Activated CD8-positive, alpha-beta T cell treated with anti-CD3 and anti-CD28 coated beads for 36 hours (primary cell): Measurements from ENCODE around the gene CDKN3. TPM values are rescaled to one million over a fixed set of nuclear protein-coding genes. Genes with fewer than 3 reads are reported as not detected.
"Not testable (repeated sequence)": the region's sequence is repeated elsewhere in the genome, so short reads cannot be mapped to it uniquely, and the experiment has no call there.

Experiments
- ATAC-seq: fragments of 200-7000 bp; cut with Tn5 transposase; one replicate; pipeline ENCODE4 v1.10.0; 2021; ENCODE audit warnings: mild to moderate bottlenecking, moderate library complexity
- CTCF ChIA-PET: fragments of 350-600 bp; sonication (Branson Sonifier 250); formaldehyde crosslinking; loops from one replicate; lab custom pipeline; 2021; ENCODE audit warnings: antibody characterized with exemption; lab: Charles Lee
- POLR2A ChIA-PET: fragments of 350-600 bp; sonication (Branson Sonifier 250); formaldehyde crosslinking; loops from one replicate; lab custom pipeline; 2021; ENCODE audit warnings: antibody characterized with exemption; lab: Charles Lee
- DNase-seq: peaks from one replicate; pipeline ENCODE4 v3.0.0-alpha.2; 2020
- H3K27ac Mint-ChIP-seq: one replicate; pipeline ENCODE4 v1.8.0; 2021; ENCODE audit warnings: mild to moderate bottlenecking, mixed read lengths
- H3K27me3 Mint-ChIP-seq: one replicate; pipeline ENCODE4 v1.8.0; 2021; ENCODE audit warnings: mixed read lengths
- H3K36me3 Mint-ChIP-seq: one replicate; pipeline ENCODE4 v1.8.0; 2021; ENCODE audit warnings: low read depth, mixed read lengths
- H3K4me1 Mint-ChIP-seq: one replicate; pipeline ENCODE4 v1.8.0; 2021; ENCODE audit warnings: low read depth, mixed read lengths
- H3K4me3 Mint-ChIP-seq: one replicate; pipeline ENCODE4 v1.8.0; 2021; ENCODE audit warnings: mild to moderate bottlenecking, moderate library complexity, mixed read lengths
- H3K9me3 Mint-ChIP-seq: one replicate; pipeline ENCODE4 v1.8.0; 2021; ENCODE audit warnings: mixed read lengths
- CTCF ChIP-seq: fragments of 200-600 bp; IDR thresholded peaks from one replicate; pipeline ENCODE4 v1.8.0; 2022; ENCODE audit warnings: antibody characterized with exemption, mild to moderate bottlenecking
- intact Hi-C: fragments of 100-400 bp; cut with micrococcal nuclease; formaldehyde crosslinking; loops from one replicate; pipeline ENCODE4 v1.10.0; 2022
- total RNA-seq, 2 experiments: library from RNA; stranded (reverse); gene quantifications; one replicate each; pipeline ENCODE4 v1.2.3, GENCODE V29; 2021

The CDKN3 gene
- total RNA-seq, 2 experiments from 2014 or later, result 88.0 to 92.7 TPM

GRCh38 chr14:54440873-54441868 is 44.4 kb downstream of the CDKN3 start, which contains the start of gene CNIH1:
Gene CNIH1, minus strand, starts transcription at chr14:54441374. Its CDS starts 47 bp downstream, at chr14:54441327.
- DNase-seq (peak; percentile 92), ATAC-seq (peak; percentile 92)
- Mint-ChIP-seq H3K36me3 (peaks cover 22% of the 10 kb centered on the region), H3K9me3 (no peaks in the 10 kb centered on the region), H3K27ac (peak within 1 kb of the TSS; percentile 97), H3K4me3 (peak within 1 kb of the TSS; percentile 98), H3K27me3 (peaks cover 2% of the 10 kb centered on the region), H3K4me1 (peaks cover 50% of the 10 kb centered on the region)
- TF ChIP-seq CTCF, result peak; percentile 99
- CTCF ChIA-PET, result interaction anchor here (0.6 to 1.8 kb wide), 11 partner anchors 9 to 1194 kb away, joined by 3 to 8 read pairs (median 4); partner anchors contain the start of gene GMFB
- POLR2A ChIA-PET, result interaction anchor here (0.9 kb wide), 1 partner anchor 46 kb away, joined by 4 read pairs; no protein-coding TSS in a partner anchor
- intact Hi-C loops, result loop anchor here (5.0 to 10.0 kb wide), 3 partner anchors 44 to 334 kb away; partner anchors contain the start of genes CDKN3 and GMFB

- Mint-ChIP-seq H3K36me3 (peaks cover 18% of the 10 kb centered on the region), H3K4me1 (peaks cover 34% of the 10 kb centered on the region)
- H3K9me3 Mint-ChIP-seq, H3K27ac Mint-ChIP-seq, H3K27me3 Mint-ChIP-seq, POLR2A ChIA-PET, ATAC-seq, DNase-seq, H3K4me3 Mint-ChIP-seq: not testable (repeated sequence)
- intact Hi-C loops, result loop anchor here (5.0 to 10.0 kb wide), 3 partner anchors 44 to 332 kb away; partner anchors contain the start of genes CDKN3 and GMFB
- CTCF ChIA-PET, result interaction anchor here (0.7 to 1.9 kb wide), 3 partner anchors 42 to 76 kb away, joined by 3 to 4 read pairs (median 3); no protein-coding TSS in a partner anchor
These were observed 46.2 kb downstream of the CDKN3 start for GRCh38 chr14:54442961-54443360.

- CTCF ChIA-PET, result interaction anchor here (0.8 to 1.9 kb wide), 3 partner anchors 41 to 77 kb away, joined by 3 to 4 read pairs (median 3); partner anchors contain the start of gene CDKN3
- no peak overlapping the region for H3K4me3 Mint-ChIP-seq
- TF ChIP-seq CTCF, result no peak
- POLR2A ChIA-PET, result interaction anchor here (0.9 kb wide), 1 partner anchor 26 kb away, joined by 3 read pairs; no protein-coding TSS in a partner anchor
- peaks cover 13% of the 10 kb centered on the region for H3K36me3 Mint-ChIP-seq
- ATAC-seq, result no peak
- H3K4me1 Mint-ChIP-seq, result peaks cover 27% of the 10 kb centered on the region
- H3K9me3 Mint-ChIP-seq, result no peaks in the 10 kb centered on the region
- no peak overlapping the region for H3K27ac Mint-ChIP-seq
- H3K27me3 Mint-ChIP-seq, result peaks cover 2% of the 10 kb centered on the region
- intact Hi-C loops, result loop anchor here (5.0 to 10.0 kb wide), 3 partner anchors 43 to 331 kb away; partner anchors contain the start of genes CDKN3 and GMFB
- DNase-seq, result no peak
These were observed 47.2 kb downstream of the CDKN3 start for GRCh38 chr14:54443981-54444380.

GRCh38 chr14:54444681-54445080 is 47.9 kb downstream of the CDKN3 start:
- TF ChIP-seq CTCF, result no peak
- H3K4me1 Mint-ChIP-seq, result peaks cover 23% of the 10 kb centered on the region
- H3K27ac Mint-ChIP-seq, result no peak overlapping the region
- peaks cover 2% of the 10 kb centered on the region for H3K27me3 Mint-ChIP-seq
- no peaks in the 10 kb centered on the region for H3K9me3 Mint-ChIP-seq
- H3K4me3 Mint-ChIP-seq, result no peak overlapping the region
- ATAC-seq (no peak), DNase-seq (no peak)
- CTCF ChIA-PET, result interaction anchor here (1.9 kb wide), 1 partner anchor 78 kb away, joined by 4 read pairs; no protein-coding TSS in a partner anchor
- H3K36me3 Mint-ChIP-seq, result peaks cover 8% of the 10 kb centered on the region
- POLR2A ChIA-PET, result interaction anchor here (0.9 kb wide), 1 partner anchor 25 kb away, joined by 3 read pairs; no protein-coding TSS in a partner anchor
- intact Hi-C loops, result loop anchor here (5.0 to 10.0 kb wide), 3 partner anchors 43 to 330 kb away; partner anchors contain the start of genes CDKN3 and GMFB

- DNase-seq (no peak), ATAC-seq (no peak)
- peaks cover 24% of the 10 kb centered on the region for H3K4me1 Mint-ChIP-seq
- POLR2A ChIA-PET, result interaction anchor here (1.3 kb wide), 1 partner anchor 49 kb away, joined by 4 read pairs; no protein-coding TSS in a partner anchor
- intact Hi-C loops, result loop anchor here (10.0 kb wide), 1 partner anchor 329 kb away; no protein-coding TSS in a partner anchor
- H3K36me3 Mint-ChIP-seq, result no peaks in the 10 kb centered on the region
- no peak for TF ChIP-seq CTCF
- no peak overlapping the region for H3K27ac Mint-ChIP-seq
- H3K27me3 Mint-ChIP-seq, result peaks cover 2% of the 10 kb centered on the region
- H3K9me3 Mint-ChIP-seq, result no peaks in the 10 kb centered on the region
- no peak overlapping the region for H3K4me3 Mint-ChIP-seq
- CTCF ChIA-PET, result no interaction called here
These were observed 49.4 kb downstream of the CDKN3 start for GRCh38 chr14:54446161-54446693.
